ENCODE measurements around the gene ZFP90.

DNA sequence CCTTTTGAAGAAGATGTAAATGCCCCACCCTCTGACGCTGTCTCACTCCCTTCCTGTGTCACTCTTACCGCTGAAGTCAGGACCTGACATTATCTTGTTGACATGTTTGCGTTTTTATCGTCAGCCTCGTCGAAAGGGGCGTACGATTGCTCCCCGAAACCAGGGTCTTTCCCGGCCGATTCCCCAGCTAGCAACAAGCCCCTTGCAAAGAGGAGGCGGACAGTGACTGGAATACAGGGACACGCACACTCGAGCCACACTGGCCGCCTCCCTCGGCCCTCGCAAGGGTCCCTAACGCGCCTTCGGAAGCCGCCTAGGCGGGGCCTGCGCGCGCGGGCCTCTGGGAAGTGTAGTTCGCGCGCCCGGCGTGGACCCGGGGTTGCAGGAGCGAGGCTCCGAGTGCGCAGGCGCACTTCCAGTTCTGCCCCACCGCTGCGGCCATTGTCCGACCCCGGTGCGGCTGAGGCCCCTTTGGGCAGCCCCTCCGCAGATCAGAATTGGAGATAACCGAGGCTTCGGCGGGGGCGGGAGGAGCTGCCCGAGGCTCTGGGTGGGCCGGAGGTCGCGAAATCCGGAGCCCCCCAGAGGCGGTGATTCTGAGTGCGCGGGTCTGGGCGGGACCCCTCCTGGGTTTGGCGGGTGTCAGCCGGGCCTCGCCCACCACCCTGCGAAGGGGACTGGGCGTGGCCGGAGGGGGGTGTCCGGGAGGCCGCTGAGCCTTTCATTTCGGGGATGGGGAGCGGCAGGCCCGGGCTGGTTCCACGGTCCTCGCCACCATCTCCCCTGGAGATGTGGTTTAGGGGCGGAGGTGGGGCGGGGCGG lies at the start of gene ZFP90:
- TF ChIP-seq, protein P1, sequence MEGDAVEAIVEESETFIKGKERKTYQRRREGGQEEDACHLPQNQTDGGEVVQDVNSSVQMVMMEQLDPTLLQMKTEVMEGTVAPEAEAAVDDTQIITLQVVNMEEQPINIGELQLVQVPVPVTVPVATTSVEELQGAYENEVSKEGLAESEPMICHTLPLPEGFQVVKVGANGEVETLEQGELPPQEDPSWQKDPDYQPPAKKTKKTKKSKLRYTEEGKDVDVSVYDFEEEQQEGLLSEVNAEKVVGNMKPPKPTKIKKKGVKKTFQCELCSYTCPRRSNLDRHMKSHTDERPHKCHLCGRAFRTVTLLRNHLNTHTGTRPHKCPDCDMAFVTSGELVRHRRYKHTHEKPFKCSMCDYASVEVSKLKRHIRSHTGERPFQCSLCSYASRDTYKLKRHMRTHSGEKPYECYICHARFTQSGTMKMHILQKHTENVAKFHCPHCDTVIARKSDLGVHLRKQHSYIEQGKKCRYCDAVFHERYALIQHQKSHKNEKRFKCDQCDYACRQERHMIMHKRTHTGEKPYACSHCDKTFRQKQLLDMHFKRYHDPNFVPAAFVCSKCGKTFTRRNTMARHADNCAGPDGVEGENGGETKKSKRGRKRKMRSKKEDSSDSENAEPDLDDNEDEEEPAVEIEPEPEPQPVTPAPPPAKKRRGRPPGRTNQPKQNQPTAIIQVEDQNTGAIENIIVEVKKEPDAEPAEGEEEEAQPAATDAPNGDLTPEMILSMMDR (IDR thresholded peaks at IDR 0.05) = no peak
- peak; percentile 48 for TF ChIP-seq POLR2A (IDR thresholded peaks at IDR 0.05)
